ENCODE measurements around the gene LUZP2.
"Not testable (repeated sequence)": the region's sequence is repeated elsewhere in the genome, so short reads cannot be mapped to it uniquely, and the experiment has no call there.

LUZP2 gene

GRCh38 chr11:24934733-24935439 lies 438.0 kb downstream of the LUZP2 start:
- no peak for TF ChIP-seq CTCF (IDR thresholded peaks at IDR 0.05; ENCODE audit: control insufficient read depth, insufficient read depth, low read depth, low read length, missing control alignments)
- H3K4me3 ChIP-seq (ENCODE audit: control insufficient read depth, low read depth, low read length): no peak overlapping the region
- DNase-seq (ENCODE audit: low read depth): no peak

GRCh38 chr11:24944891-24945290 lies 448.0 kb downstream of the LUZP2 start:
- no peak overlapping the region for H3K4me3 ChIP-seq (ENCODE audit: control insufficient read depth, low read depth, low read length)
- no peak for TF ChIP-seq CTCF (IDR thresholded peaks at IDR 0.05; ENCODE audit: control insufficient read depth, insufficient read depth, low read depth, low read length, missing control alignments)
- no peak for DNase-seq (ENCODE audit: low read depth)

- no peak overlapping the region for H3K4me3 ChIP-seq (ENCODE audit: control insufficient read depth, low read depth, low read length)
- no peak for TF ChIP-seq CTCF (IDR thresholded peaks at IDR 0.05; ENCODE audit: control insufficient read depth, insufficient read depth, low read depth, low read length, missing control alignments)
- no peak for DNase-seq (ENCODE audit: low read depth)
Measured at GRCh38 chr11:24949406-24949805, 452.6 kb downstream of the LUZP2 start.

GRCh38 chr11:24963852-24964251 lies 467.0 kb downstream of the LUZP2 start:
- no peak for TF ChIP-seq CTCF (IDR thresholded peaks at IDR 0.05; ENCODE audit: control insufficient read depth, insufficient read depth, low read depth, low read length, missing control alignments)
- no peak overlapping the region for H3K4me3 ChIP-seq (ENCODE audit: control insufficient read depth, low read depth, low read length)
- no peak for DNase-seq (ENCODE audit: low read depth)

- TF ChIP-seq CTCF (IDR thresholded peaks at IDR 0.05; ENCODE audit: control insufficient read depth, insufficient read depth, low read depth, low read length, missing control alignments): no peak
- DNase-seq (ENCODE audit: low read depth): no peak
- no peak overlapping the region for H3K4me3 ChIP-seq (ENCODE audit: control insufficient read depth, low read depth, low read length)
Measured at GRCh38 chr11:24965748-24966147, 468.9 kb downstream of the LUZP2 start.

GRCh38 chr11:24993903-24994302 lies 497.1 kb downstream of the LUZP2 start:
- H3K4me3 ChIP-seq (ENCODE audit: control insufficient read depth, low read depth, low read length); DNase-seq (ENCODE audit: low read depth): not testable (repeated sequence)

GRCh38 chr11:24999929-25000328 lies 503.1 kb downstream of the LUZP2 start:
- H3K4me3 ChIP-seq (ENCODE audit: control insufficient read depth, low read depth, low read length); DNase-seq (ENCODE audit: low read depth): not testable (repeated sequence)

- no peak overlapping the region for H3K4me3 ChIP-seq (ENCODE audit: control insufficient read depth, low read depth, low read length)
- TF ChIP-seq CTCF (IDR thresholded peaks at IDR 0.05; ENCODE audit: control insufficient read depth, insufficient read depth, low read depth, low read length, missing control alignments): no peak
- no peak for DNase-seq (ENCODE audit: low read depth)
Measured at GRCh38 chr11:25037431-25037830, 540.6 kb downstream of the LUZP2 start.

Data from AG09309 (cell line).